OCI-LY7 (cell line): ENCODE data around the gene SPDYE1.

Experiments used
- EZH2phosphoT487 ChIP-seq: fragments of 200-600 bp; sonication (generic); IDR thresholded peaks from 2 replicates; pipeline ENCODE4 v1.6.1; 2018; ENCODE audit warnings: low read depth, borderline replicate concordance, mild to moderate bottlenecking, mixed run types, antibody characterized with exemption, low read length, moderate library complexity, mixed read lengths
- TF ChIP-seq, protein P1 (sequence below): fragments of 200-600 bp; sonication (generic); conservative IDR thresholded peaks from 2 replicates; pipeline ENCODE4 v1.5.1; 2014; ENCODE audit warnings: mild to moderate bottlenecking, antibody characterized with exemption, low read length, moderate library complexity, mixed read lengths

DNA sequence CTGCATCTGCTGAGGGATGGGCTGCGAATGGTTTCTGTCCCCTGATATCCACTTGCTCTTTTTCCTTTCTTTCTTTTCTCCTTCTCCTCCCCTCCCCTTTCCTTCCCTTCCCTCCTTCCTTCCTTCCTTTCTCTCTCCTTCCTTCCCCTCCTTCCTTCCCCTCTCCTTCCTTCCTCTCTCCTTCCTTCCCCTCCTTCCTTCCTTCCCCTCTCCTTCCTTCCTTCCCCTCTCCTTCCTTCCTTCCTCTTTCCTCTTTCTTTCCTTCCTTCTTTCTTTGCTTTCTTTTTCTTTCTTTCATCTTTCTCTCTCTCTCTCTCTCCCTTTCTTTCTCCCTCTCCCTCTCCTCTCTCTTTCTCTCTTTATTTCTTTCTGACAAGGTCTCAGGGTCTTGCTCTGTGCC is 20.2 kb upstream of the SPDYE1 start:
- TF ChIP-seq, protein P1, sequence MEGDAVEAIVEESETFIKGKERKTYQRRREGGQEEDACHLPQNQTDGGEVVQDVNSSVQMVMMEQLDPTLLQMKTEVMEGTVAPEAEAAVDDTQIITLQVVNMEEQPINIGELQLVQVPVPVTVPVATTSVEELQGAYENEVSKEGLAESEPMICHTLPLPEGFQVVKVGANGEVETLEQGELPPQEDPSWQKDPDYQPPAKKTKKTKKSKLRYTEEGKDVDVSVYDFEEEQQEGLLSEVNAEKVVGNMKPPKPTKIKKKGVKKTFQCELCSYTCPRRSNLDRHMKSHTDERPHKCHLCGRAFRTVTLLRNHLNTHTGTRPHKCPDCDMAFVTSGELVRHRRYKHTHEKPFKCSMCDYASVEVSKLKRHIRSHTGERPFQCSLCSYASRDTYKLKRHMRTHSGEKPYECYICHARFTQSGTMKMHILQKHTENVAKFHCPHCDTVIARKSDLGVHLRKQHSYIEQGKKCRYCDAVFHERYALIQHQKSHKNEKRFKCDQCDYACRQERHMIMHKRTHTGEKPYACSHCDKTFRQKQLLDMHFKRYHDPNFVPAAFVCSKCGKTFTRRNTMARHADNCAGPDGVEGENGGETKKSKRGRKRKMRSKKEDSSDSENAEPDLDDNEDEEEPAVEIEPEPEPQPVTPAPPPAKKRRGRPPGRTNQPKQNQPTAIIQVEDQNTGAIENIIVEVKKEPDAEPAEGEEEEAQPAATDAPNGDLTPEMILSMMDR: no peak
- no peak for TF ChIP-seq EZH2phosphoT487
